K562 (cell line): ENCODE measurements around the gene ATP8A1. TPM values are rescaled to one million over a fixed set of nuclear protein-coding genes. Genes with fewer than 3 reads are reported as not detected.

Source experiments
- ATAC-seq: fragments of 200-7000 bp; cut with Tn5 transposase; 3 replicates; pipeline ENCODE4 v1.9.1; 2020; ENCODE audit warnings: moderate library complexity
- BruUV-seq: library from RNA; stranded (reverse); fragments of 400-500 nt; replicated peaks from 2 replicates; lab custom pipeline; 2021; lab: Mats Ljungman, UMichigan
- CTCF ChIA-PET: fragments of 300-600 bp; formaldehyde crosslinking; extraction: SDS; loops from one replicate; lab custom pipeline; 2021; ENCODE audit warnings: low intra/inter-chr PET ratio; lab: Yijun Ruan, JAX
- POLR2A ChIA-PET: fragments of 300-600, 350-650 bp; sonication (Branson Sonifier 250); formaldehyde crosslinking; extraction: SDS; loops from one replicate; lab custom pipeline; 2021; ENCODE audit warnings: antibody characterized with exemption, inconsistent platforms; lab: Yijun Ruan, JAX
- DNase-seq, 4 experiments: peaks; one replicate each; pipeline versions ENCODE4 v3.0.0 to v3.0.0-alpha.2; 2011 to 2018; ENCODE audit warnings: low spot score in 3 of 4, mixed read lengths in 3 of 4; ENCODE audit errors: extremely low read depth in 1 of 4
- FAIRE-seq: peaks from 2 replicates; lab custom pipeline; 2011; peaks lifted over from hg19 to GRCh38; lab: Jason Lieb, UNC
- H2AFZ ChIP-seq: 2 replicates; pipeline ENCODE4 v1.6.0; 2011; ENCODE audit warnings: low read depth, low read length, control low read depth, inconsistent platforms
- H3K27ac ChIP-seq: fragments of 200-600 bp; 3 replicates; pipeline ENCODE4 v1.8.0; 2011; ENCODE audit warnings: low read depth, mild to moderate bottlenecking, control low read depth, inconsistent platforms, low read length, moderate library complexity, mixed read lengths; ENCODE audit errors: extremely low read depth
- H3K27me3 ChIP-seq, 2 experiments: fragments of 300-600 bp in 1 of 2; 2 replicates in 1 of 2; 3 replicates in 1 of 2; pipeline versions ENCODE4 v1.6.0 to v1.8.0; 2011; ENCODE audit warnings: inconsistent platforms in 2 of 2, low read length in 2 of 2, mild to moderate bottlenecking in 1 of 2, mixed read lengths in 1 of 2, moderate library complexity in 1 of 2; ENCODE audit not compliant: control insufficient read depth in 2 of 2, insufficient read depth in 2 of 2
- H3K36me3 ChIP-seq: fragments of 300-600 bp; 3 replicates; pipeline ENCODE4 v1.8.0; 2011; ENCODE audit warnings: mild to moderate bottlenecking, low read length, inconsistent platforms; ENCODE audit not compliant: control insufficient read depth, insufficient read depth
- H3K4me1 ChIP-seq, 2 experiments: fragments of 200-600 bp in 1 of 2; replicated peaks in 1 of 2; 2 replicates in 1 of 2; 3 replicates in 1 of 2; pipeline versions ENCODE4 v1.5.1 to v1.8.0; 2011; ENCODE audit warnings: inconsistent platforms in 2 of 2, low read length in 2 of 2, mild to moderate bottlenecking in 1 of 2, mixed read lengths in 1 of 2, moderate library complexity in 1 of 2; ENCODE audit not compliant: control insufficient read depth in 2 of 2, insufficient read depth in 2 of 2
- H3K4me2 ChIP-seq: 2 replicates; pipeline ENCODE4 v1.6.1; 2011; ENCODE audit warnings: low read length, control low read depth, inconsistent platforms, mixed read lengths; ENCODE audit not compliant: insufficient read depth
- H3K4me3 ChIP-seq: fragments of 200-600 bp; sonication (generic), shearing (Covaris generic); 2 replicates; pipeline ENCODE4 v1.5.1; 2016; ENCODE audit warnings: control low read depth, inconsistent platforms
- H3K79me2 ChIP-seq: fragments of 200-600 bp; 3 replicates; pipeline ENCODE4 v1.8.0; 2011; ENCODE audit warnings: low read length, inconsistent platforms; ENCODE audit not compliant: control insufficient read depth, insufficient read depth
- H3K9ac ChIP-seq, 2 experiments: 2 replicates each; pipeline versions ENCODE4 v1.6.0 to v1.6.1; 2011; ENCODE audit warnings: low read depth in 2 of 2, low read length in 2 of 2, control low read depth in 1 of 2, inconsistent platforms in 1 of 2, mild to moderate bottlenecking in 1 of 2, mixed read lengths in 1 of 2; ENCODE audit not compliant: insufficient read depth in 1 of 2
- H3K9me1 ChIP-seq: one replicate; pipeline ENCODE4 v1.6.0; 2011; ENCODE audit warnings: inconsistent platforms, mild to moderate bottlenecking, low read length, moderate library complexity; ENCODE audit not compliant: control insufficient read depth, insufficient read depth
- H3K9me3 ChIP-seq: replicated peaks from 2 replicates; pipeline ENCODE4 v1.5.1; 2011; ENCODE audit warnings: low read depth, low read length, inconsistent platforms; ENCODE audit not compliant: control insufficient read depth, insufficient read depth
- H4K20me1 ChIP-seq: replicated peaks from 2 replicates; pipeline ENCODE4 v1.6.1; 2011; ENCODE audit warnings: low read length, inconsistent platforms, mixed read lengths; ENCODE audit not compliant: control insufficient read depth, insufficient read depth
- FOSL1 ChIP-seq: fragments of 200-800 bp; sonication (Bioruptor generic); conservative IDR thresholded peaks from 2 replicates; pipeline ENCODE4 v1.6.1; 2016; ENCODE audit warnings: missing genetic modification characterization, missing compliant biosample characterization
- JUN ChIP-seq, 2 experiments: sonication (generic) in 1 of 2; formaldehyde crosslinking in 1 of 2; IDR thresholded peaks; 2 replicates each; pipeline versions ENCODE4 v1.6.1 to v1.8.0; 2012 to 2022; ENCODE audit warnings: borderline replicate concordance in 2 of 2, mild to moderate bottlenecking in 2 of 2, improper control_type of control experiment in 1 of 2, low read depth in 1 of 2, low read length in 1 of 2, missing genetic modification reagents in 1 of 2
- NCOR1 ChIP-seq: fragments of 450-650 bp; IDR thresholded peaks from 2 replicates; pipeline ENCODE4 v1.6.1; 2016; ENCODE audit warnings: mild to moderate bottlenecking, moderate library complexity
- ZFP36 ChIP-seq: fragments of 150-350 bp; IDR thresholded peaks from 2 replicates; pipeline ENCODE4 v1.6.1; 2018; ENCODE audit warnings: low read length, low read depth; ENCODE audit not compliant: partially characterized antibody
- ZNF609 ChIP-seq: sonication (generic); formaldehyde crosslinking; IDR thresholded peaks from 2 replicates; pipeline ENCODE4 v1.8.1; 2023; ENCODE audit warnings: missing genetic modification reagents, mild to moderate bottlenecking, borderline replicate concordance
- WGBS: fragments of 100-300 bp; shearing (Covaris generic); methylation state at CpG from one replicate; pipeline ENCODE4 v1.1.6; 2016; ENCODE audit warnings: low coverage, mixed read lengths; ENCODE audit not compliant: insufficient coverage; ENCODE audit errors: missing lambda C conversion rate; 5-methylcytosine and 5-hydroxymethylcytosine counted together
- in situ Hi-C: fragments of 300-500 bp; cut with MboI; formaldehyde crosslinking; loops from 4 replicates; pipeline ENCODE4 v1.15.0; 2018; ENCODE audit warnings: inconsistent platforms, mixed read lengths
- intact Hi-C: fragments of 100-400 bp; cut with micrococcal nuclease; formaldehyde crosslinking; loops from 2 replicates; pipeline ENCODE4 v1.14.2; 2022
- polyA plus RNA-seq, 8 experiments: library from polyadenylated mRNA; depleted of rRNA in 4 of 8; stranded (reverse) in 5 of 8; unstranded in 3 of 8; fragments of >200 nt; fragmentation: Nextera tagmentation in 2 of 8; fragmentation: Illumina TruSeq in 1 of 8; extraction: Ambion mirVana in 2 of 8; extraction: Trizol in 1 of 8; gene quantifications; 2 replicates each; pipeline versions ENCODE4 v1.2.1 to v1.2.3, GENCODE V29; 2011 to 2014; ENCODE audit warnings: inconsistent platforms in 1 of 8, missing spikeins in 1 of 8
- total RNA-seq, 7 experiments: library from RNA; depleted of rRNA in 6 of 7; stranded (reverse); fragments of >200 nt in 6 of 7; fragmentation: Illumina TruSeq in 2 of 7; extraction: Trizol in 2 of 7; gene quantifications; 2 replicates each; pipeline versions ENCODE4 v1.2.1 to v1.2.3, GENCODE V29; 2011 to 2021; ENCODE audit warnings: low replicate concordance in 1 of 7

ATP8A1 gene
- total and polyA plus RNA-seq, 9 of the 15 experiments (the other 6 are each of a cell fraction or from before 2014, with no cell fraction given): 0.05 to 0.29 (median 0.07) TPM; not detected in 2

GRCh38 chr4:42488114-42488513 lies 168.8 kb downstream of the ATP8A1 start:
- WGBS: 5% methylated on average over 2 of the region's 2 CpGs

More at GRCh38 chr4:42488114-42488513, 168.8 kb downstream of the ATP8A1 start:
- no peaks in the 10 kb centered on the region for H3K4me1 ChIP-seq
- ATAC-seq (no peak), DNase-seq (no peak), FAIRE-seq (no peak)
- no peak overlapping the region for H3K4me2 ChIP-seq
- H2AFZ ChIP-seq: no peak overlapping the region
- no peaks in the 10 kb centered on the region for H3K79me2 ChIP-seq
- in situ Hi-C loops: no loop called here
- H3K9me3 ChIP-seq: no peaks in the 10 kb centered on the region
- no peak overlapping the region for H3K9ac ChIP-seq
- BruUV-seq: no TSS peak
- H3K27ac ChIP-seq: no peak overlapping the region
- H3K9me1 ChIP-seq: no peaks in the 10 kb centered on the region
- H4K20me1 ChIP-seq: no peaks in the 10 kb centered on the region
- ChIA-PET CTCF (no interaction called here), POLR2A (no interaction called here)
- H3K27me3 ChIP-seq: peaks cover 0 to 2% of the 10 kb centered on the region in 2 experiments; a peak in 1 of 5 replicates
- intact Hi-C loops: no loop called here
- TF ChIP-seq FOSL1 (tag): no peak
- TF ChIP-seq ZFP36: no peak
- no peak for TF ChIP-seq ZNF609 (CRISPR knock-in tag)
- no peak for TF ChIP-seq NCOR1
- no peak for TF ChIP-seq JUN (IDR thresholded peaks at IDR 0.05; ENCODE audit: borderline replicate concordance, low read depth, low read length)
- no peak for TF ChIP-seq JUN (CRISPR knock-in tag; IDR thresholded peaks at IDR 0.05; ENCODE audit: borderline replicate concordance)
- no peak overlapping the region for H3K4me3 ChIP-seq
- no peaks in the 10 kb centered on the region for H3K36me3 ChIP-seq
